PC-9 (cell line): Measurements from ENCODE around the gene CD300A.

Source experiments
- EZH2 ChIP-seq: fragments of 200-600 bp; sonication (generic); IDR thresholded peaks from 2 replicates; pipeline ENCODE4 v1.8.0; 2017; ENCODE audit warnings: antibody characterized with exemption, low read depth
- TF ChIP-seq, protein P1 (sequence below): fragments of 200-600 bp; sonication (generic); conservative IDR thresholded peaks from 2 replicates; pipeline ENCODE4 v1.6.1; 2017; ENCODE audit warnings: mixed run types, antibody characterized with exemption, mild to moderate bottlenecking, moderate library complexity

DNA sequence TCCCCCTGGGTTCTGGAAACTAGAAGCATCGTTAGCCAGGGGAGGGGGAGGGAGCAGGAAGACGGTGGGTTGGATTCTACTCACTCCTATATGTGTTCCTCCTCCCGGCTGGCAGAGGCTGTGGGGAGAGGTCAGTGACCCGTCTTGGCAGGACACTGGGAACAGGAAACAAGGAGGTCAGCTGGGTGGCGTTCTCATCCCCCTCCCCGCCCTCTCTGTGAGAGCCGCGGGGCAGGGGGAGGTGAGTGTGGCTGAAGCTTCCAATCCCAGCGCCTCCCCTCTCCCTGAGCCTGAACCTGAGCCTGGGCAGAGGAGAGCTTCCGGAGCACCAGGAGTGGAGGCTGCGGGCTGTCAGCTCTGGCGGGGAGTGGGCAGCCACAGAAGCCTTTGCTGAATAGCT lies 22.0 kb upstream of the CD300A start:
- TF ChIP-seq, protein P1, sequence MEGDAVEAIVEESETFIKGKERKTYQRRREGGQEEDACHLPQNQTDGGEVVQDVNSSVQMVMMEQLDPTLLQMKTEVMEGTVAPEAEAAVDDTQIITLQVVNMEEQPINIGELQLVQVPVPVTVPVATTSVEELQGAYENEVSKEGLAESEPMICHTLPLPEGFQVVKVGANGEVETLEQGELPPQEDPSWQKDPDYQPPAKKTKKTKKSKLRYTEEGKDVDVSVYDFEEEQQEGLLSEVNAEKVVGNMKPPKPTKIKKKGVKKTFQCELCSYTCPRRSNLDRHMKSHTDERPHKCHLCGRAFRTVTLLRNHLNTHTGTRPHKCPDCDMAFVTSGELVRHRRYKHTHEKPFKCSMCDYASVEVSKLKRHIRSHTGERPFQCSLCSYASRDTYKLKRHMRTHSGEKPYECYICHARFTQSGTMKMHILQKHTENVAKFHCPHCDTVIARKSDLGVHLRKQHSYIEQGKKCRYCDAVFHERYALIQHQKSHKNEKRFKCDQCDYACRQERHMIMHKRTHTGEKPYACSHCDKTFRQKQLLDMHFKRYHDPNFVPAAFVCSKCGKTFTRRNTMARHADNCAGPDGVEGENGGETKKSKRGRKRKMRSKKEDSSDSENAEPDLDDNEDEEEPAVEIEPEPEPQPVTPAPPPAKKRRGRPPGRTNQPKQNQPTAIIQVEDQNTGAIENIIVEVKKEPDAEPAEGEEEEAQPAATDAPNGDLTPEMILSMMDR, result no peak
- no peak for TF ChIP-seq EZH2
